Hepatocyte (in vitro differentiated cells): Measurements from ENCODE around the gene SOX18. TPM values are rescaled to one million over a fixed set of nuclear protein-coding genes. Genes with fewer than 3 reads are reported as not detected.
"Not testable (repeated sequence)": the region's sequence is repeated elsewhere in the genome, so short reads cannot be mapped to it uniquely, and the experiment has no call there.

Experiments used
- DNase-seq: peaks from one replicate; pipeline ENCODE4 v3.0.0-alpha.2; 2016; ENCODE audit warnings: low spot score
- H2AFZ ChIP-seq: fragments of 200-600 bp; sonication (generic); 2 replicates; pipeline ENCODE4 v1.6.0; 2016; ENCODE audit warnings: antibody characterized with exemption, mild to moderate bottlenecking
- H3K27ac ChIP-seq: fragments of 200-600 bp; sonication (generic); 2 replicates; pipeline ENCODE4 v1.5.1; 2016; ENCODE audit warnings: mild to moderate bottlenecking
- H3K27me3 ChIP-seq: fragments of 200-600 bp; sonication (generic); 2 replicates; pipeline ENCODE4 v1.6.1; 2016
- H3K36me3 ChIP-seq: fragments of 200-600 bp; sonication (generic); replicated peaks from 2 replicates; pipeline ENCODE4 v1.5.1; 2016; ENCODE audit warnings: low read depth; ENCODE audit not compliant: insufficient read depth
- H3K4me1 ChIP-seq: fragments of 200-600 bp; sonication (generic); 2 replicates; pipeline ENCODE4 v1.5.1; 2016; ENCODE audit warnings: mild to moderate bottlenecking, moderate library complexity; ENCODE audit not compliant: insufficient read depth
- H3K4me2 ChIP-seq: fragments of 200-600 bp; sonication (generic); 2 replicates; pipeline ENCODE4 v1.6.0; 2016
- H3K4me3 ChIP-seq: fragments of 200-600 bp; sonication (generic); 2 replicates; pipeline ENCODE4 v1.5.1; 2016; ENCODE audit warnings: mild to moderate bottlenecking
- H3K79me2 ChIP-seq: fragments of 200-600 bp; sonication (generic); 2 replicates; pipeline ENCODE4 v1.6.0; 2017; ENCODE audit warnings: mild to moderate bottlenecking
- H3K9me2 ChIP-seq: fragments of 200-600 bp; sonication (generic); replicated peaks from 2 replicates; pipeline ENCODE4 v1.6.0; 2017; ENCODE audit warnings: mild to moderate bottlenecking; ENCODE audit not compliant: insufficient read depth
- H3K9me3 ChIP-seq: fragments of 200-600 bp; sonication (generic); 2 replicates; pipeline ENCODE4 v1.5.1; 2016; ENCODE audit warnings: low read depth, mild to moderate bottlenecking
- H4K20me1 ChIP-seq: fragments of 200-600 bp; sonication (generic); 2 replicates; pipeline ENCODE4 v1.6.0; 2016; ENCODE audit warnings: mild to moderate bottlenecking; ENCODE audit not compliant: insufficient read depth, poor library complexity, severe bottlenecking
- CTCF ChIP-seq: fragments of 200-600 bp; sonication (generic); IDR thresholded peaks from 2 replicates; pipeline ENCODE4 v1.5.1; 2016; ENCODE audit warnings: antibody characterized with exemption, mild to moderate bottlenecking; ENCODE audit not compliant: poor library complexity
- EZH2 ChIP-seq: fragments of 200-600 bp; sonication (generic); IDR thresholded peaks from 2 replicates; pipeline ENCODE4 v1.6.1; 2016; ENCODE audit warnings: antibody characterized with exemption, mild to moderate bottlenecking, borderline replicate concordance
- EZH2phosphoT487 ChIP-seq: fragments of 200-600 bp; sonication (generic); IDR thresholded peaks from one replicate; pipeline ENCODE4 v1.6.1; 2018; ENCODE audit warnings: antibody characterized with exemption, mild to moderate bottlenecking, low read depth, moderate library complexity; ENCODE audit not compliant: unreplicated experiment, severe bottlenecking
- WGBS: methylation state at CpG from one replicate; pipeline ENCODE4 v1.1.6; 2016; ENCODE audit warnings: low lambda C conversion rate; ENCODE audit errors: missing lambda C conversion rate; 5-methylcytosine and 5-hydroxymethylcytosine counted together
- polyA plus RNA-seq: library from polyadenylated mRNA; unstranded; fragments of >200 nt; fragmentation: Nextera tagmentation; extraction: Ambion mirVana; gene quantifications from 2 replicates; pipeline ENCODE4 v1.2.1, GENCODE V29; 2016
- total RNA-seq: library from RNA; depleted of rRNA; stranded (reverse); fragments of >200 nt; gene quantifications from 2 replicates; pipeline ENCODE4 v1.2.3, GENCODE V29; 2014

Gene SOX18
- total and polyA plus RNA-seq, 2 experiments from 2014 or later: 2.0 TPM; not detected in 1

- H3K9me3 ChIP-seq: no peaks in the 10 kb centered on the region
- 71% methylated on average over 27 of the region's 27 CpGs for WGBS
- DNase-seq: no peak
- H3K9me2 ChIP-seq: no peaks in the 10 kb centered on the region
- H3K27ac ChIP-seq: no peak overlapping the region
- no peak overlapping the region for H3K4me3 ChIP-seq
- H3K79me2 ChIP-seq: no peaks in the 10 kb centered on the region
- H3K4me2 ChIP-seq: no peak overlapping the region
- no peaks in the 10 kb centered on the region for H3K27me3 ChIP-seq
- no peak overlapping the region for H2AFZ ChIP-seq
- H3K36me3 ChIP-seq: no peaks in the 10 kb centered on the region
- no peak for TF ChIP-seq CTCF
- no peak for TF ChIP-seq EZH2phosphoT487
- no peak for TF ChIP-seq EZH2
- H3K4me1 ChIP-seq: no peaks in the 10 kb centered on the region
- no peaks in the 10 kb centered on the region for H4K20me1 ChIP-seq
Measured at GRCh38 chr20:64092258-64093012, 43.0 kb upstream of the SOX18 start.

- Histone ChIP-seq H3K4me2 (no peak overlapping the region), H3K4me3 (no peak overlapping the region), H3K36me3 (no peaks in the 10 kb centered on the region), H3K27me3 (no peaks in the 10 kb centered on the region), H3K79me2 (no peaks in the 10 kb centered on the region), H4K20me1 (no peaks in the 10 kb centered on the region), H3K9me2 (no peaks in the 10 kb centered on the region), H3K27ac (no peak overlapping the region), H3K9me3 (no peaks in the 10 kb centered on the region), H3K4me1 (no peaks in the 10 kb centered on the region), H2AFZ (no peak overlapping the region)
- WGBS: 15% methylated on average over 11 of the region's 16 CpGs
- no peak for TF ChIP-seq EZH2phosphoT487
- DNase-seq: no peak
Measured at GRCh38 chr20:64091770-64092169, 42.3 kb upstream of the SOX18 start.

- Histone ChIP-seq H3K27me3 (peaks cover under 1% of the 10 kb centered on the region), H3K36me3 (no peaks in the 10 kb centered on the region), H3K79me2 (no peaks in the 10 kb centered on the region), H3K4me2 (no peak overlapping the region), H3K9me2 (no peaks in the 10 kb centered on the region), H3K4me3 (no peak overlapping the region), H3K27ac (no peak overlapping the region), H2AFZ (no peak overlapping the region), H4K20me1 (no peaks in the 10 kb centered on the region), H3K9me3 (no peaks in the 10 kb centered on the region), H3K4me1 (no peaks in the 10 kb centered on the region)
- TF ChIP-seq CTCF (no peak), EZH2 (no peak), EZH2phosphoT487 (no peak)
- no peak for DNase-seq
- 85% methylated on average over 19 of the region's 19 CpGs for WGBS
Measured at GRCh38 chr20:64091340-64091739, 41.9 kb upstream of the SOX18 start.

- TF ChIP-seq EZH2phosphoT487 (no peak), EZH2 (no peak)
- 63% methylated on average over 10 of the region's 10 CpGs for WGBS
- Histone ChIP-seq H4K20me1 (no peaks in the 10 kb centered on the region), H3K79me2 (no peaks in the 10 kb centered on the region), H3K36me3 (no peaks in the 10 kb centered on the region), H3K9me3 (no peaks in the 10 kb centered on the region), H3K4me3 (no peak overlapping the region), H3K9me2 (no peaks in the 10 kb centered on the region), H3K27me3 (peaks cover 12% of the 10 kb centered on the region), H2AFZ (no peak overlapping the region), H3K27ac (no peak overlapping the region), H3K4me1 (no peaks in the 10 kb centered on the region), H3K4me2 (no peak overlapping the region)
- no peak for DNase-seq
Measured at GRCh38 chr20:64090165-64090564, 40.7 kb upstream of the SOX18 start.

GRCh38 chr20:64088586-64088985, 39.1 kb upstream of the SOX18 start:
- DNase-seq, H3K36me3 ChIP-seq, H3K9me2 ChIP-seq, H2AFZ ChIP-seq, H3K4me3 ChIP-seq, H3K27ac ChIP-seq, H3K9me3 ChIP-seq, H4K20me1 ChIP-seq, H3K79me2 ChIP-seq, H3K4me2 ChIP-seq: not testable (repeated sequence)
- Histone ChIP-seq H3K4me1 (peaks cover 10% of the 10 kb centered on the region), H3K27me3 (peaks cover 28% of the 10 kb centered on the region)

- H2AFZ ChIP-seq, H3K4me3 ChIP-seq, H3K9me3 ChIP-seq, H3K27ac ChIP-seq, DNase-seq, H4K20me1 ChIP-seq, H3K4me2 ChIP-seq, H3K36me3 ChIP-seq, H3K79me2 ChIP-seq, H3K9me2 ChIP-seq: not testable (repeated sequence)
- WGBS: 99% methylated on average over 7 of the region's 36 CpGs
- H3K4me1 ChIP-seq: peaks cover 10% of the 10 kb centered on the region
- peaks cover 33% of the 10 kb centered on the region for H3K27me3 ChIP-seq
Measured at GRCh38 chr20:64087226-64087825, 37.9 kb upstream of the SOX18 start.
